ENCODE measurements around the gene LGI2. TPM values are rescaled to one million over a fixed set of nuclear protein-coding genes. Genes with fewer than 3 reads are reported as not detected.

Gene LGI2
- polyA plus RNA-seq, 1 of the 3 experiments (the other 2 are of a cell fraction) = not detected

DNA sequence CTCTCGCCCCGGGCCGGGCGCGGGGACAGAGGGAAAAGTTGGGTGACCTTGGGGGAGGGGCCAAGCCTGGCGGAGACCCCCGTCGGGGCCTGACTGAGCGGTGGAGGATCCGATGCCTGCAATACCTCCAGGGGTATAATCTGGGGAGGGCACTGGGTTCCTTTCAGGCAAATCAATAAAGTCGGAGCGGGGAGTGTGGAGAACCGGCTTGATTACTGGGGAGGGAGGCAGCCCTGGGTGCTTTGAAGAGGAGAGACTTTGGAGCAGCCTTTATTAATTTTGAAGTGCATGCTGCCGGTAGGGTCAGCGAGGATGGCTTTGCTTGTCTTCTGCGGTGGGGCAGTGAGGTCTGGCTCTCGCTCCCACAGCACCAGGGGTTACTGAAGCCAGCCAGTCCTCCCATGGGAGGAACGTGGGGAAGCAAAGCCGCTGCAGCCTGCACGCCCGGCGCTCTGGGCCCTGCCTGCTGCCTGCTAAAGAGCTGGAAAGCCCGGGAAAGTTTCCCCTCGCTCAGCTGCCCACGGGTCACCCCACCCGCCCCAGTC, 403 bp upstream of the LGI2 start:
- H3K9me2 ChIP-seq = no peaks in the 10 kb centered on the region
- no peak overlapping the region for H3K27ac ChIP-seq (ENCODE audit: low read depth in 2 of 2, low read length in 1 of 2)
- H3K4me1 ChIP-seq (ENCODE audit: control insufficient read depth in 1 of 2, insufficient read depth in 2 of 2, low read depth in 1 of 2, low read length in 1 of 2) = no peaks in the 10 kb centered on the region; a peak in 1 of 4 replicates
- TF ChIP-seq GABPA (IDR thresholded peaks at IDR 0.05; ENCODE audit: low read depth) (no peak), USF1 (IDR thresholded peaks at IDR 0.05; ENCODE audit: borderline replicate concordance, low read depth) (no peak), FOXJ3 (CRISPR knock-in tag; IDR thresholded peaks at IDR 0.05) (no peak), SMC3 (IDR thresholded peaks at IDR 0.05; ENCODE audit: low read depth, low read length) (no peak)
- no peak overlapping the region for H2AFZ ChIP-seq (ENCODE audit: low read depth)
- H3K9ac ChIP-seq = no peak overlapping the region
- peaks cover 71% of the 10 kb centered on the region for H3K27me3 ChIP-seq (ENCODE audit: insufficient read depth)
- no peaks in the 10 kb centered on the region for H3K9me3 ChIP-seq
- no peaks in the 10 kb centered on the region for H3F3A ChIP-seq (replicated peaks; ENCODE audit: insufficient read depth)
- no peaks in the 10 kb centered on the region for H3K36me3 ChIP-seq (replicated peaks in 1 of 2; ENCODE audit: control insufficient read depth in 1 of 2, insufficient read depth in 2 of 2, low read length in 1 of 2)
- 7% methylated on average over 15 of the region's 26 CpGs for WGBS (ENCODE audit: low lambda C conversion rate)
- H3K79me2 ChIP-seq (ENCODE audit: insufficient read depth) = no peaks in the 10 kb centered on the region
- H3K4me3 ChIP-seq (ENCODE audit: low read depth in 2 of 2, low read length in 1 of 2) = peak overlapping the region; percentile 33 to 49
- peak; percentile 56 for DNase-seq
- H4K20me1 ChIP-seq (ENCODE audit: insufficient read depth) = no peaks in the 10 kb centered on the region
- CTCF ChIA-PET = interaction anchor here (1.0 to 1.2 kb wide), 3 partner anchors 15 to 52 kb away, joined by 3 to 4 read pairs (median 3); no protein-coding TSS in a partner anchor
- H3K4me2 ChIP-seq = peak overlapping the region; percentile 85
- POLR2A ChIA-PET = no interaction called here

DNA sequence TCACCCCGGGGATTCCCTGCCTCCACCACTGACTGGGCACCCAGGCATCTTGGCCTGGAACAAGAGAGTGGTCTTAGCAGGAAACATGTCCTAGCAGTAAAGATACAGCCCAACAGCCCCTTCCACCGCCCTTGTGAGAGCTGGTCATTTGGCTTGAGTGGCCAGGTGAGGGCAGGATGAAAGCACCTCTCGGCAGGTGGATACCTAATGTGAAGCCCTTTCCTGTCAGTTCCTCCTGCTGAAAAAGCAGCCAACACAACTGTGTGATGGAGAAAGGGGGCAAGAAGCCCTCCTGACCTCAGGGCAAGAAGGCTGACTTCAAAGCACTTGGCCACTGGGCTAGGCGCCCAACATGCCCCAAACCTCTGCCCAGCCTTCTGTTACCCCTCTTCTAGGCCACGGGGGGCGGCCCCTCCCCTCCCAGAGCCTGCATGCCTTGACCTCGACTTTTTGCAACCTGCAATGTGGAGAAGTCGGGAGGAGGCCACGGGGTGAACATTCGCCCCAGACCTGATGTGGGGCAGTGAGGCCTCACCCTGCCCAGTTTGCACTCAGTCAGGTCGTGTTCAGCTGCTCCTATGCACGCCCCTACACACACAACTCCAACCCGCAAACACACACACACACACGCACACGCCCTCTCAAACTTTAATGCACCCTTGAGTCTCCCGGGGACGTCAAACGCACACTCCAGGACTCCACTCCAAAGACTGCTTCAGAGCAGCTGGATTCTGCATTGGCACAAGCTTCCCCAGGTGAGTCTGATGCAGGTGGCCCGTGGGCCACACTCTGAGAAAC, 1.1 kb downstream of the LGI2 start:
- H3K4me2 ChIP-seq = peak overlapping the region; percentile 63; the same call in 1 of the 2 replicates
- H3K4me3 ChIP-seq (ENCODE audit: low read depth in 2 of 2, low read length in 1 of 2) = no peak overlapping the region
- no peaks in the 10 kb centered on the region for H3K9me3 ChIP-seq
- ChIA-PET CTCF (interaction anchor here (1.0 kb wide), 1 partner anchor 116 kb away, joined by 3 read pairs; no protein-coding TSS in a partner anchor), POLR2A (no interaction called here)
- H3K36me3 ChIP-seq (replicated peaks in 1 of 2; ENCODE audit: control insufficient read depth in 1 of 2, insufficient read depth in 2 of 2, low read length in 1 of 2) = no peaks in the 10 kb centered on the region
- H2AFZ ChIP-seq (ENCODE audit: low read depth) = no peak overlapping the region
- H3K9me2 ChIP-seq = no peaks in the 10 kb centered on the region
- no peaks in the 10 kb centered on the region for H4K20me1 ChIP-seq (ENCODE audit: insufficient read depth)
- no peak overlapping the region for H3K9ac ChIP-seq
- no peaks in the 10 kb centered on the region; a peak in 1 of 4 replicates for H3K4me1 ChIP-seq (ENCODE audit: control insufficient read depth in 1 of 2, insufficient read depth in 2 of 2, low read depth in 1 of 2, low read length in 1 of 2)
- WGBS (ENCODE audit: low lambda C conversion rate) = 26% methylated on average over 11 of the region's 19 CpGs
- H3F3A ChIP-seq (replicated peaks; ENCODE audit: insufficient read depth) = no peaks in the 10 kb centered on the region
- peaks cover 68% of the 10 kb centered on the region for H3K27me3 ChIP-seq (ENCODE audit: insufficient read depth)
- no peaks in the 10 kb centered on the region for H3K79me2 ChIP-seq (ENCODE audit: insufficient read depth)
- TF ChIP-seq FOXJ3 (CRISPR knock-in tag; IDR thresholded peaks at IDR 0.05) = no peak
- no peak for TF ChIP-seq EP300 (IDR thresholded peaks at IDR 0.05; ENCODE audit: borderline replicate concordance in 1 of 2, low read depth in 1 of 2, low read length in 1 of 2)
- TF ChIP-seq TEAD4 (IDR thresholded peaks at IDR 0.05; ENCODE audit: borderline replicate concordance, insufficient read depth) = no peak
- TF ChIP-seq CTCF (IDR thresholded peaks at IDR 0.05) = no peak
- no peak for TF ChIP-seq TAF1 (IDR thresholded peaks at IDR 0.05; ENCODE audit: borderline replicate concordance, low read depth, low read length)
- TF ChIP-seq GATA2 (CRISPR knock-in tag; IDR thresholded peaks at IDR 0.05) = no peak
- TF ChIP-seq, protein P1, sequence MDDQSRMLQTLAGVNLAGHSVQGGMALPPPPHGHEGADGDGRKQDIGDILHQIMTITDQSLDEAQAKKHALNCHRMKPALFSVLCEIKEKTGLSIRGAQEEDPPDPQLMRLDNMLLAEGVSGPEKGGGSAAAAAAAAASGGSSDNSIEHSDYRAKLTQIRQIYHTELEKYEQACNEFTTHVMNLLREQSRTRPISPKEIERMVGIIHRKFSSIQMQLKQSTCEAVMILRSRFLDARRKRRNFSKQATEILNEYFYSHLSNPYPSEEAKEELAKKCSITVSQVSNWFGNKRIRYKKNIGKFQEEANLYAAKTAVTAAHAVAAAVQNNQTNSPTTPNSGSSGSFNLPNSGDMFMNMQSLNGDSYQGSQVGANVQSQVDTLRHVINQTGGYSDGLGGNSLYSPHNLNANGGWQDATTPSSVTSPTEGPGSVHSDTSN (IDR thresholded peaks at IDR 0.05) = no peak
- TF ChIP-seq, protein P2, sequence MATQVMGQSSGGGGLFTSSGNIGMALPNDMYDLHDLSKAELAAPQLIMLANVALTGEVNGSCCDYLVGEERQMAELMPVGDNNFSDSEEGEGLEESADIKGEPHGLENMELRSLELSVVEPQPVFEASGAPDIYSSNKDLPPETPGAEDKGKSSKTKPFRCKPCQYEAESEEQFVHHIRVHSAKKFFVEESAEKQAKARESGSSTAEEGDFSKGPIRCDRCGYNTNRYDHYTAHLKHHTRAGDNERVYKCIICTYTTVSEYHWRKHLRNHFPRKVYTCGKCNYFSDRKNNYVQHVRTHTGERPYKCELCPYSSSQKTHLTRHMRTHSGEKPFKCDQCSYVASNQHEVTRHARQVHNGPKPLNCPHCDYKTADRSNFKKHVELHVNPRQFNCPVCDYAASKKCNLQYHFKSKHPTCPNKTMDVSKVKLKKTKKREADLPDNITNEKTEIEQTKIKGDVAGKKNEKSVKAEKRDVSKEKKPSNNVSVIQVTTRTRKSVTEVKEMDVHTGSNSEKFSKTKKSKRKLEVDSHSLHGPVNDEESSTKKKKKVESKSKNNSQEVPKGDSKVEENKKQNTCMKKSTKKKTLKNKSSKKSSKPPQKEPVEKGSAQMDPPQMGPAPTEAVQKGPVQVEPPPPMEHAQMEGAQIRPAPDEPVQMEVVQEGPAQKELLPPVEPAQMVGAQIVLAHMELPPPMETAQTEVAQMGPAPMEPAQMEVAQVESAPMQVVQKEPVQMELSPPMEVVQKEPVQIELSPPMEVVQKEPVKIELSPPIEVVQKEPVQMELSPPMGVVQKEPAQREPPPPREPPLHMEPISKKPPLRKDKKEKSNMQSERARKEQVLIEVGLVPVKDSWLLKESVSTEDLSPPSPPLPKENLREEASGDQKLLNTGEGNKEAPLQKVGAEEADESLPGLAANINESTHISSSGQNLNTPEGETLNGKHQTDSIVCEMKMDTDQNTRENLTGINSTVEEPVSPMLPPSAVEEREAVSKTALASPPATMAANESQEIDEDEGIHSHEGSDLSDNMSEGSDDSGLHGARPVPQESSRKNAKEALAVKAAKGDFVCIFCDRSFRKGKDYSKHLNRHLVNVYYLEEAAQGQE (IDR thresholded peaks at IDR 0.05; ENCODE audit: low read depth, low read length) = no peak
- no peak for TF ChIP-seq YY1 (IDR thresholded peaks at IDR 0.05; ENCODE audit: low read depth)
- peak; percentile 9 for DNase-seq
- H3K27ac ChIP-seq (ENCODE audit: low read depth in 2 of 2, low read length in 1 of 2) = no peak overlapping the region

All from SK-N-SH (cell line).